GM19438 (cell line): ENCODE results near the gene RILP.

Source experiments
- ATAC-seq: cut with Tn5 transposase; IDR thresholded peaks from one replicate; pipeline ENCODE4 v1.9.1; 2021; ENCODE audit warnings: low read depth; ENCODE audit not compliant: unreplicated experiment

The RILP gene

GRCh38 chr17:1605681-1606351 lies 43.9 kb downstream of the RILP start:
- no peak for ATAC-seq

GRCh38 chr17:1604831-1605528 lies 44.7 kb downstream of the RILP start:
- ATAC-seq, result no peak

GRCh38 chr17:1601571-1601970 lies 48.1 kb downstream of the RILP start:
- no peak for ATAC-seq

- ATAC-seq, result no peak
Observed at GRCh38 chr17:1598399-1599095, 51.1 kb downstream of the RILP start.

- no peak for ATAC-seq
Observed at GRCh38 chr17:1597861-1598342, 51.8 kb downstream of the RILP start.
